ENCODE data around the gene CSF1R.

CSF1R gene

DNA sequence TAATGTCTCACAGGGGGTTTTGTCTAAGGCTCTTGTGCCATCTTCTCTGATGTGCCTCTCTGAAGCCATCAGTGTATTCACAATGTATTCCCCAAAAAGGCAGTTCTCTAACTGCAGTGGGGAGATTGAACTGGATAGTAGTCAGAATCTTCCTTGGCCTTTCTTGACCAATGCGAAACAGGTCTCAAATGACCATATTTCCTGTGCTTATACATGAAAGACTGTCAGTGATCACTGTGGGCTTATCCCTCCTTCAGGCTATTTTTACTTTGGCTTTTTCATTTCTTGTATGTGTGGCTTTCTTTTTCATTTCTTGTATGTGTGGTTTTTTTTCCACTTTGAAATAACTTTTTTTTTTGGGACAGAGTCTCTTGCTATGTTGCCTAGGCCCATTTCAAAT, 66.1 kb downstream of the CSF1R start:
- H3K27ac ChIP-seq = no peak overlapping the region
- TF ChIP-seq ZFX (IDR thresholded peaks at IDR 0.05) = no peak
- TF ChIP-seq, protein P1, sequence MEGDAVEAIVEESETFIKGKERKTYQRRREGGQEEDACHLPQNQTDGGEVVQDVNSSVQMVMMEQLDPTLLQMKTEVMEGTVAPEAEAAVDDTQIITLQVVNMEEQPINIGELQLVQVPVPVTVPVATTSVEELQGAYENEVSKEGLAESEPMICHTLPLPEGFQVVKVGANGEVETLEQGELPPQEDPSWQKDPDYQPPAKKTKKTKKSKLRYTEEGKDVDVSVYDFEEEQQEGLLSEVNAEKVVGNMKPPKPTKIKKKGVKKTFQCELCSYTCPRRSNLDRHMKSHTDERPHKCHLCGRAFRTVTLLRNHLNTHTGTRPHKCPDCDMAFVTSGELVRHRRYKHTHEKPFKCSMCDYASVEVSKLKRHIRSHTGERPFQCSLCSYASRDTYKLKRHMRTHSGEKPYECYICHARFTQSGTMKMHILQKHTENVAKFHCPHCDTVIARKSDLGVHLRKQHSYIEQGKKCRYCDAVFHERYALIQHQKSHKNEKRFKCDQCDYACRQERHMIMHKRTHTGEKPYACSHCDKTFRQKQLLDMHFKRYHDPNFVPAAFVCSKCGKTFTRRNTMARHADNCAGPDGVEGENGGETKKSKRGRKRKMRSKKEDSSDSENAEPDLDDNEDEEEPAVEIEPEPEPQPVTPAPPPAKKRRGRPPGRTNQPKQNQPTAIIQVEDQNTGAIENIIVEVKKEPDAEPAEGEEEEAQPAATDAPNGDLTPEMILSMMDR (conservative IDR thresholded peaks at IDR 0.05) = no peak

DNA sequence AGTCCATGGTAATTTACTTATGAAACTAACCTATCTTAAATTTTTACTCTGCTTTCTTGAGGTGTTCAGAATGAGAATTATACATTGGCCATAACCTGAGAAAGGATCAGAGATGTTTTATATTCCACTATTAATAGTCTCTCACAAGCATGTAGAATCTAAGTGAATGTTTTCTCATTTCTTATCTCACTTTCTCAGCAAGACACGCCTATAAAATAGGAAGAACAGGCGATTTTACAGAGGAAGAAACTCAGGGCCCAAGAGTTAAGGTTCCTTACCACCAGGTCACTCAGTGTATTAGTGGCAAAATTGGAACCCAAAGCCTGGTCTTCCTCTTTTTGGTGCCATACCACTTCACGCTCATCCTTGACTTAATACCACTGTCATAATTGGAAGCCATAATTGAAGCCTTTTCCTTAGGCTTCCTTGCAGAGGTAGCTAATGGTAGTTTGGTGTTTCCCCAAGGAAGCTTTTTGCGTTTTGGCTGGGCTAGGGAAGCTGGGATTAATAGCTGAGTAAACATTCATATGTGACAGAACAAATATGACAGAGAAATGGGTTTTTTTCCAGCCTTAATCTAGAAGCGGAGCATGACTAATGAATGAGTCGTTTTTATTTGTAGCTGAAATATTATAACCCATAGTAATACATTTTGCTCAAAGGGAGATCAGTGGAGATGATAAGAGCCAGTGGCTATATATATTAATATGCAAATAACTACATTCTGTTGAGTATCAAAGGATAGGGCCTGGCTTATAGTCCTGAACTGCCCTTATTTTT, 68.9 kb downstream of the CSF1R start:
- H3K27ac ChIP-seq = no peak overlapping the region
- TF ChIP-seq ZFX (IDR thresholded peaks at IDR 0.05) = no peak
- TF ChIP-seq, protein P1 (conservative IDR thresholded peaks at IDR 0.05) = no peak

DNA sequence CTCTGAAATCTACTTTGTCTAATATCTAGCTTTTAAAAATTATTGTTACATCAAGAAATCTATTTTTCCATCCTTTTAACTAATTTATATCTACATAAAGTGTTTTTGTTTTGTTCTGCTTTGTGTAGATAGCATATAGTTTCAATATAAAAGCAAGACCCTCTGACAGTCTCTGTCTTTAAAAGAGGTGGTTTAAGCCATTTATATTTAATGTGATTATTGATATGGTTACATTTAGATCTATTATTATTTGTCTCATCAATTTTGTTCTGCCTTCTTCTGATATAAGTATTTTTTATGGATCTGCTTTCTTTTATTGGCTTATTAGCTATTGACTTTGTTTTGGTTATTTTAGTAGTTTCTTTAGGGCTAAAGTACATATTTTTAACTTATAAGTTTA, 69.8 kb downstream of the CSF1R start:
- TF ChIP-seq ZFX (IDR thresholded peaks at IDR 0.05) = no peak
- TF ChIP-seq, protein P1 (conservative IDR thresholded peaks at IDR 0.05) = no peak
- no peak overlapping the region for H3K27ac ChIP-seq

DNA sequence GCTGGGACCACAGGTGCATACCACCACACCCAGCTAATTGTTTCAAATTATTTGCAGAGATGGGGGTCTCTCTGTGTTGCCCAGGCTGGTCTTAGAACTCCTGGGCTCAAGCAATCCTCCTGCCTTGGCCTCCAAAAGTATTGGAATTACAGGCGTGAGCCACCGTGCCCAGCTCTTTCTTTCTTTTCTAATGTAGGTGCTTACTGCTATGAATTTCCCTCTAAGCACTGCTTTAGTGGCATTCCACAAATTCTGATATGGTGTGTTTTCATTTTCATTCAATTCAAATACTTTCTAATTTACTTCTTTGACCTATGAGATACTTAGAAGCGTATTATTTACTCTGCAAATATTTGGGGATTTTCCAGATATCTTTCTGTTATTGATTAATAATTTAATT, 70.9 kb downstream of the CSF1R start:
- TF ChIP-seq ZFX (IDR thresholded peaks at IDR 0.05) = no peak
- TF ChIP-seq, protein P1 (conservative IDR thresholded peaks at IDR 0.05) = no peak
- H3K27ac ChIP-seq = no peak overlapping the region

DNA sequence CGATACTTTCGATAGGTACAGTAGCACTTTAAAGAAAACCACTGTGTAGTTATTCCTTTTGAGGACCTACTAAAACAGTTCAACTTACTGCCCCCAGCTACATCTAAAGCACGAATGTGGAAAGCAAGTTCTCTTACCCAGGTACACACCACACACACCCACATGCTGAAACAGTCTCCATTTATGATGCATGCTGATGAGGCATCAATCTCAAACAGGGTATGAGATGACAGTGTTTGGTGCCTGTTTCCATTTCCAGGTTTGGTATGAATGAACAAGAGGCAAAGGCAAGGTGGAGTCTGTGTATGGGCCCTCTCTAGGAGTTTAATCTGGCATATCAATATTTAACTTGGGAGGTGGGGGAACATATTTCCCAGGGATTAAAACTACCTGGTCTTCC, 71.9 kb downstream of the CSF1R start:
- no peak overlapping the region for H3K27ac ChIP-seq
- TF ChIP-seq, protein P1 (conservative IDR thresholded peaks at IDR 0.05) = no peak

DNA sequence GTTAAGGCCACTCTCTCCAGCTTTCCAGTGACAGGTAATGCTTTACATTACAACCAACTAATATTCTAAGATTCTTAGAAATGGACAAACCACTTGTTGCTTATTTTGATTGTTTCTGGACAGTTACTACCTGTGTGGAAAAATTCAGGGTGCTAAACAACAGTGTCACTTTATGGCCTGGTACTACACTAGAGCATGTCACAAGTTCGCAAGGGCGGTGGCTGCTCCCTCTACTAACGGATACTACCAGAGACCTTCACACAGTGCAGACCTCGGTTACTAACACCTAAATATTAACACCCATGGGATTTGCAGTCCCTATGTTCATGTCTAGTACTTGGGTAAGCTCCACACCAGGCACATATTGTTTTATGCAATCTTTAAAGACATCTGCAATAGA, 72.4 kb downstream of the CSF1R start:
- TF ChIP-seq, protein P1 (conservative IDR thresholded peaks at IDR 0.05) = no peak
- TF ChIP-seq ZFX (IDR thresholded peaks at IDR 0.05) = no peak
- H3K27ac ChIP-seq = no peak overlapping the region

DNA sequence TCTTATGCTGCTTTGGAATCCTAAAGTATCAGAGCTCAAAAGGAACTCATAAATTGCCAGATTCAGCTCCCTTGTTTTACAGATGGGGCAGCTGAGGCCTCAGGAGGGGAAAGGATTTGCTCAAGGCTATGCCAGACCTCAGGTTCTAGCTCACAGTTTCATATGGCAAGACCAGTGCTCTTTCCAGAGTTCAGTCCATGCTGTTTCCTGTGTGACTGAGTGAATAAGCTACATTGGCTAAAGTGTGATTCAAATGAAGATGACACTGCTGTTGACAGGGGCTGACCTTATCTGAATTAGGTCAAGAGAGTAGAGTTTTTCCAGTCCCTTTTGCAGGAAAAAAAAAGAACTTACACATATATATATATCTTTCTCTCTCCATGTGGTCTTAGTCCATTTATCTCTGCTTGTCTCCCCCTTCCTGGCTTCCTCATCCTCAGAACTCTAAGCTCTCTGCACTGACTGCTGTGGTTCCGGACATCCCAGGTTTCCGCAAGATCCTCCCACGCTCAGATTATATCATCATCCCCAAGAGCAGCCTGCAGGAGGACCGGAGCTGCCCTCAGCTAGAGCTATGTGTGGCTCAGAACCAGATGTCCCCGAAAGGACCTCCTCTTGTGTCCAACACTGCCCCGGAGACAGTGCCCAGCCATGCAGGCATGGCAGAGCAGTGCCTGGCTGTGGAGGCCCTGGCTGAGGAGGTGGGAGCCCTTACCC, 76.5 kb downstream of the CSF1R start:
- H3K27ac ChIP-seq = no peak overlapping the region
- TF ChIP-seq ZFX (IDR thresholded peaks at IDR 0.05) = no peak
- TF ChIP-seq, protein P1 (conservative IDR thresholded peaks at IDR 0.05) = no peak

Data from C4-2B (cell line).